DMS79 treated with DMSO at 0.1 percent for 48 hours (cell line): ENCODE data around the gene TMEM255B.
A peak's percentile ranks its signal among the peaks of the same experiment; 100 is the strongest.
"Not testable (repeated sequence)": the region's sequence is repeated elsewhere in the genome, so short reads cannot be mapped to it uniquely, and the experiment has no call there.

ENCODE experiments used
- DNase-seq: peaks from one replicate; lab custom pipeline; 2025; lab: John Stamatoyannopoulos, UW

Gene TMEM255B

GRCh38 chr13:113817860-113818691 is 59.0 kb downstream of the TMEM255B start:
- no peak for DNase-seq

- no peak for DNase-seq
These were observed 59.8 kb downstream of the TMEM255B start for GRCh38 chr13:113818700-113819295.

- no peak for DNase-seq
These were observed 60.3 kb downstream of the TMEM255B start for GRCh38 chr13:113819341-113819730.

DNA sequence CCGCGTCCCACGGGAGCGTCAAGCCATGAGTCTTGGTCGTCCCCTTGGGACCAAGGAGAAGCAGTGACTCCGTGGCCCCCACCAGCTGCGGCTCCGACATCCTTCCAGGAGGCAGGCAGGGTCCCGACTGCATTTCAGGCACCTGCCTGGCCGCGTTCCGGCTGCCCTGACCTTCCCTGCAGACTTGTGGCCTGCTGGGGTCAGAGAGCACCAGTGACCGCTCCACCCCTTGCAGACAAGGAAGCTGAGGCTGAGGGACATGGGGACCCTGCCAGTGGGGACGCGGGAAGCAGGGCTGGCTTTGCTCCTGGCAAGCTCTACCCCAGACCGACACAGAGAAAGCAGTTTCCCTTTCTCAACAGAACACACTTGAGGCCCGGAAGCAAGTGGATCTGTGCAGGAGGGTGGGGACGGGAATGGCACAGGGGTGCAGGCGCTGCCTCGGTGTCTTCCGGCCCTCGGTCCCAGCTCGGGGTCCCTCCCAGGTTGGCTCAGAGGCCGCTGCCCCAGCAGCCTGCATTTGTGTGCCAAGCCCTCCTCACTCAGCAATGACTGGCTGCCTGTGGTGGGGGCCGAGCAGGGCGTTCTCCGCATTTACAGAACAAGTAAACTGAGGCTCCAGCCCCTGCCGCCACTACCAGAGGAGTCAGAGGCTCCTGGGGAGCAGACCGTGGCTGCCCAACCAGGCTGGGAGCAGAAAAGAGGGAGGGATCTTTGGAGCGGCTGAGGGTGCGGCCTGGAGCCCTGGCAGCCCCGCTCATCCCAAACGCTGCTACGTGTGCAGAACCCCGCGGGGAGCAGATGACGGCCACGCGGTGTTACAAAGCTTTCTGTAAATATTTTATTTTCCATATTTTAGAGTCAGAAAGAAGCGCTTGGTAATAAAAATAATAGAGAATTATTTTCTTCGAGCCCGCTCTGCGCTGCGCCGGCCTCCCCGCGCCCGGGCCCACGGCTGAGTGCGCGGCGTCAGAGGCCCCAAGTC is 61.0 kb downstream of the TMEM255B start:
- DNase-seq, result no peak

DNA sequence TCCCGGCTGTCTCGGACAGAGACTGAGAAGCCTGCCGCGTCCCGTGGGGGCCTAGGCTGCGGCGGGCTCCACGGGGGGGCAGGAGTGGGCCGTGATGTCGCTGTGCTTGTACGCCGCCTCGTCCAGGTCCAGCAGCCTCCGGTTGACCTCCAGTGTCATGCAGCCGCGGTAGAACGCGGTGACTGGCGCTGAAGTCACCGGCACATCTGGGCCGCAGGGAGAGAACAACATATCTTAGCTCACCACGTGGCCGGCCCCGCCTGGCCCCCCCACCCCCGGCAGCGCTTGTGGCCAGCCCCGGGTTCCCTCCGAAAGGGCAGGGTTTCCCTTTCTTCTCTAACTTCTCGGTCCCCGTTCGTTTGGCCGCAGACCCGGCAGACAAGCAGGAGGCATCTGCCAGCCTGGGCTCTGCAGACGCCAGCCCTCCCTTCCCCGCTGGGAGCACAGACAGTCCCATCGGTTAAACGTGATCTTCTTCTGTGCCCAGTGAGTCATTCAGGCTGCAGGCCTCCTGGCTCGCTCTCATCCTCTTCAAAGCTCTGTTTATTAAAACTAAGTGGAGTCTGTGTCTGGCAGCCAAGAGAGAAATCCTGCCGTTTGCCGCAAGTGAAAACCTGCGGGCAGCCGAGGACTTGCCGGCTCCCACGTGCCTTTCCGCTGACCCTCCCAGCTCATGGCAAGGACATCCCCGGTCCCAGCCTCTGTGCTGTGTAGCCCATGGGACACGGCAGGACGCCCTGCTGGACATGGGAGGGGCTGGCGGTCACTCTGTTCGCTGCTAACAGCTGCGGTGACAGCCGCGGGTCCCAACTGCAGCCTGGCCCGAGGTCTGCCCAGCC is 62.0 kb downstream of the TMEM255B start:
- DNase-seq, result peak; percentile 98

- peak; percentile 50 for DNase-seq
These were observed 62.8 kb downstream of the TMEM255B start for GRCh38 chr13:113821847-113822246.

DNA sequence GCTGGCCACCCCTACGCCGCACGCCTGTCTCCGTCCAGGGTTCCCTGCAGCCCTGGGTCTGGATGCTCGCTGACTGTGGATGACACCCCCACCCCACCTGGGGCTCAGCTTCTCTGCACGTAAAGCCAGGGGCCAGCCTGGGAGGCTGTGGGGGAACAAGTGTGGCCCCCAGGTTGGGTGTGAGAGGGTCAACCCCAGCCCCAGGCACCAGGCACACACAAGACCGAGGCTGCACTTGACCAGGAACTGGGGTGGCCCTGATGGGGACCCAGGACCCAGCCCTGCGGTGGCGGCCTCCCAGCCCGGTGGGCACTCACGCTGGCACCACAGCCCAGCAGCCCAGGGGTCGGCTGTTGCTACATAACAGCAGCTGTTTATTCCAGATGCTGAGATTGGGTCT is 63.2 kb downstream of the TMEM255B start:
- DNase-seq, result no peak

DNA sequence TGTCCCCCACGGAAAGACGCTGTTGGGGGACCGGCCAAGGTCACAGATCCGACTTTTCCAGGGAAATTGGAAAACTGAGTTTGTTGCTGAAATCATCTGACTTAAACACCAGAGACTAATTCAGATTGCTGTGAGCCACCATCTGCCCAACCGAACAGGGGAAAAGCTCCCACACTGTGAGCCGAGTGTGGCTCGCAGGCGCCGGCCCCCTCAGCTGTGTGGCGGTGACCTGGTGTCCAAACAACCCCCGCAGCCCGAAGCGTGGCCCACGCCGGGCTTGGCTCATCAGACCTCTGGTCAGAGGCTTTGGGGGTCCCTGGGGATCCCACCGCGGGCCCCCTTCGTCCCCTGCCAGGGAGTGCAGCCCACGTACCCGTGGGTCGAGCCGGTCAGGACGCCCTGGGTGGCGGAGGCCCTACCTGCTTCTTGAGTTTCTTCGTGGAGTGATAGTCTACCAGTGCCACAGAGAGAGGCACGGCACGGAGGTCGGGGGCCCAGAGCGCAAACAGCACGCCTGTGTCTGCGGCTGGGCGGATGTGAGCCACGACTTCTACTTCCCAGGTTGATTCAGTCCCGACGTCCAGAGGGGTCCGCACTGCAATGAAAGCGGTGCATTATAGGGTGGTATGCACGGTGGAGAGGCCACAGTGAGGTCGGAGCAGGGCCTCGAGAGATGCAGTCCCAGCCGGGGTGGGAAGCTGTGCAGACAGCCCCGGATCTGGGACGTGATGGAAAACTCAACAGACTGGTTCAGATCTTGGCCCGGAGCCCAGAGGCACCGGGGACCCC is 64.1 kb downstream of the TMEM255B start:
- no peak for DNase-seq

GRCh38 chr13:113823771-113824170 is 64.7 kb downstream of the TMEM255B start:
- DNase-seq, result no peak

- DNase-seq, result no peak
These were observed 66.8 kb downstream of the TMEM255B start for GRCh38 chr13:113825841-113826240.

DNA sequence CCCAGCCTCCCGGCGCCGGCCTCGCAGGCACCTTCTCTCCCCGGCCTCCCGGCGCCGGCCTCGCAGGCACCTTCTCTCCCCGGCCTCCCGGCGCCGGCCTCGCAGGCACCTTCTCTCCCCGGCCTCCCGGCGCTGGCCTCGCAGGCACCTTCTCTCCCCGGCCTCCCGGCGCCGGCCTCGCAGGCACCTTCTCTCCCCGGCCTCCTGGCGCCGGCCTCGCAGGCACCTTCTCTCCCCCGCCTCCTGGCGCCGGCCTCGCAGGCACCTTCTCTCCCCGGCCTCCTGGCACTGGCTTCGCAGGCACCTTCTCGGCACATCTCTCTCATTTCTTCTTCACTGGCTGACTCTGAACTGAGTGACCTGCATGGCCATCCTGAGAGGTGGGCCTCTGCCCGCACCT is 67.4 kb downstream of the TMEM255B start:
- not testable (repeated sequence) for DNase-seq

GRCh38 chr13:113827021-113827420 is 68.0 kb downstream of the TMEM255B start:
- no peak for DNase-seq

DNA sequence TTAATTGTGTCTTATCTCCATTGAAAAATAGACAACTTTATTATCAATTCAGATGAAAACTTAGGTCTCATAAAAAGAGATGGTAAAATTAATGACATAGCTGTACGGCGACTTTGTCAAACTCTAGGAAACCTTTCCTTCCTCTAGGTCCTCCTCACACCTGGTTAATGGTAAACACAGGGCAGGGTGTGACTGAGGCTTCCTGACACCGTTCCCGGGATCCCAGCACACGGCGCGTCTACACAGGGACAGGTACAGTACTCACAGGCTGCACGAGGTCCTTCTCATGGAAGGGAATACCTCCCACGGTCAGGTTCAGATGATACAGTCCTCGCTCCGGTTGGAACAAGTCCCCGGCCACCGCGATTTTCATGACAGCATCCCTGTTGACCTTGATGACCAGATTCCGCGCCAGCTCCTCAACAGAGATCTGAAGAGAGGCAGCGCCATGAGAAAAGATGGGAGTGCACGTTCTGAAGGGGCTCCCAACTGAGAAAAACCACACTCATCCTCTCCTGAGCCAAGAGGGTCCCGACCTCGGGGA is 69.3 kb downstream of the TMEM255B start:
- no peak for DNase-seq

- not testable (repeated sequence) for DNase-seq
These were observed 71.5 kb downstream of the TMEM255B start for GRCh38 chr13:113830426-113830950.

DNA sequence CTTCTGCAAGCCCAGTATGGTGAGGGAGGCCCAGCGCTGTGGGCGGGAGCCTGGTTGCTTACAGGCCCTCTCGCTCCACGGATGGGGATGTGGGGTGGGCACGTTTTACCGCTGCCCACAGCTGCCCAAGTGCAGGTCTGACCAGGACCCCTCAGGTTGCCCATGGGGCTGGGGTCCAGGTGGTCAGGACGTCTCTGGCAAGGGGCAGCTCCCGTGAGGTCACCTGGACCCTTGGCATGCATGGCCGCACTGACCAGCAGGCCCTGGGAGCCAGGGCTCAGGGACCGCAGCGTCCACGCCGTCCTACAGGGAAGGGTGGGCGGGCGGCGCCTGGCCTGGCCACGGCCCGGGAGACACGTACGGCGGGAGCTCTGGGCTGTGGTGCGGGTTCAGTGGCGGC is 72.0 kb downstream of the TMEM255B start:
- DNase-seq, result no peak

DNA sequence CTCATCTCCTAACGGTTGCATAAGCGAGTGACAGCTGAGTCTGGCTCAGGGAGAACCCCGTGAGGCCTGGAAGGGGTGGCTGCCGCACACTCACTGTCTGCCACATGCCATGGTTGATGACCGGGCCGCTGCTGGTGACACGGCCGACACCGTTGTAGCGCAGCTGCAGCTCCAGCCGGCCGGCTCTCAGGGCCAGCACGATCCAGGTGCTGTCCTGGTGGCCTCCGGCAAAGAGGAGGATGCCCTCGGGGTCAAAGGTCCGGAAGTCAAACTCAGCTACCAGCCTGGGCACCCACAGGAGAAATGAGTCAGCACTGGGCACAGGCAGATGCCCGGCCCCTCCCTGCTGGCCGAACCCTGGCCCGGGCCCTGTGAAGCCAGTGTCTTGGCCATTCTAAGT is 73.2 kb downstream of the TMEM255B start:
- DNase-seq, result no peak

DNA sequence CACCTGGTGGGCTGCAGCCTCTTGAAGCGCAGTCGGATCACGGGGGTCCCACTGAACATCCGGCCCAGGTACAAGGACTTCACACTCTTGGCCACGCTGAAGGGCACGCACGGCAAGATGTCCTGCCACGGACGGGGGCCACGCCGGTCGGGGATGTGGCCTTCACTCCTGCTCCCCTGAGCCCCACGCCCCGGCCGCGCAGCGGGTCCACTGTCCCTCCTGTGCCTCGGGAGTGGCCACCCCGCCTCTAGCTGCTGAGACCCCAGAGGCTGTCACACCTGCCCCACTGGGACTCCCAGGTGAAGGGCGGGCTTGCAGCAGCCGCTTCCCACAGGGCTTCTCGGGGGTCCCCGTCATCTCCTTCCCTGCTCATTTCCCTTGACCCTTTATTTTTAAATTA is 73.6 kb downstream of the TMEM255B start:
- DNase-seq, result no peak

DNA sequence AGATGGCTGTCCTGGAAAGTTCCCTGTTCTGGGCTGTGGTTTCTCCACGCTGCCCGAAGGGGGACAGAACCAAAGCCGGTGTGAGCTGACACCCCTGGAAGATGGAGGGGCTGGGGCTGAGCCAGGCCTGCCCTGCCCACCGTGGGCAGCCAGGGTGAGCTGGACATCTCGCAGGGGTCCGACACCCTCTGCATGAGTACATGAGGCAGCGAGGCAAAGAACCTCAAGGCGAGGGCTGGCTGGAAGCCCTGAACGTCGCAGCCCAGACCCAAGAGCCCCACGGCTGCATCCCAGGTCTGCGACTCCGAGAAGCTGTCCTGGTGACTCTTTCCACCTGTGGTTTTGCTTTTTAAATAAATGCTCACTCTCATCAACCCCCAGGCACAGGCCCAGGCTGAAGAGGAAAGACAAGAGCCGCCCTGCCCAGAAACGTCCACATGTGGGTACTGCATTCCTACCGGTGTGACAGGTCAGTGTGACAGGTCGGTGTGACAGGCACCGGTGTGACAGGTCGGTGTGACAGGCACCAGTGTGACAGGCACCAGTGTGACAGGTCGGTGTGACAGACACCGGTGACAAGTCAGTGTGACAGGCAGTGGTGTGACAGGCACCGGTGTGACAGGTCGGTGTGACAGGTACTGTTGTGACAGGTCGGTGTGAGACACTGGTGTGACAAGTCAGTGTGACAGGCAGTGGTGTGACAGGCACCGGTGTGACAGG is 74.2 kb downstream of the TMEM255B start:
- no peak for DNase-seq

DNA sequence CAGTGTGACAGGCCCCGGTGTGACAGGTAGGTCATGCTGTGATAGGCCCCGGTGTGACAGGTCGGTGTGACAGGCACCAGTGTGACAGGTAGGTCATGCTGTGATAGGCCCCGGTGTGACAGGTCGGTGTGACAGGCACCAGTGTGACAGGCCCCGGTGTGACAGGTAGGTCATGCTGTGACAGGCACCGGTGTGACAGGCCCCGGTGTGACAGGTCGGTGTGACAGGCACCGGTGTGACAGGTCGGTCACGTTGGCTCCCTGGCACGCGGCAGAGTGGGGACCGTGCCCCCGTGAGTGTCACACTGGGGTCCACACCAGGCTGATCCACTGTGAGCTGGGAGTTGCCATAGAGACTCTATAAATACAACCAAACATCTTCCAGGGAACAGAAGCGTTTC is 75.0 kb downstream of the TMEM255B start:
- DNase-seq, result not testable (repeated sequence)
